ENCODE results near the gene OR4D6. TPM values are rescaled to one million over a fixed set of nuclear protein-coding genes. Genes with fewer than 3 reads are reported as not detected.

The OR4D6 gene
- total and polyA plus RNA-seq, 4 donors: not detected

Other genes starting within 250 kb of the OR4D6 start
- 10 to 100 TPM; 21.1 to 27.2 TPM for gene MPEG1, start 244.0 kb upstream of the OR4D6 start, total RNA-seq
- gene MPEG1, start 244.0 kb upstream of the OR4D6 start, polyA plus RNA-seq: 10 to 100 TPM in 1 of 2 donors, 1 to 10 TPM in 1; 3.2 to 12.8 TPM
- under 1 TPM in 1 of 2 donors, not detected in 1; 0.25 TPM for gene OR5AN1, start 98.1 kb upstream of the OR4D6 start, total RNA-seq
- under 1 TPM in 1 of 2 donors, not detected in 1; 0.06 TPM for gene OR5AN1, start 98.1 kb upstream of the OR4D6 start, polyA plus RNA-seq
- gene OR5A2, start 30.5 kb upstream of the OR4D6 start, total RNA-seq: not detected
- not detected for gene OR5A2, start 30.5 kb upstream of the OR4D6 start, polyA plus RNA-seq
- not detected for gene OR5A1, start 20.5 kb upstream of the OR4D6 start, total RNA-seq
- gene OR5A1, start 20.5 kb upstream of the OR4D6 start, polyA plus RNA-seq: not detected
- gene OR4D10, start 16.4 kb downstream of the OR4D6 start, total RNA-seq: not detected
- not detected for gene OR4D10, start 16.4 kb downstream of the OR4D6 start, polyA plus RNA-seq
- not detected for gene OR4D11, start 46.6 kb downstream of the OR4D6 start, total RNA-seq
- gene OR4D11, start 46.6 kb downstream of the OR4D6 start, polyA plus RNA-seq: not detected
- not detected for gene OR4D9, start 54.6 kb downstream of the OR4D6 start, total RNA-seq
- gene OR4D9, start 54.6 kb downstream of the OR4D6 start, polyA plus RNA-seq: not detected
- 10 to 100 TPM; 25.3 to 92.5 TPM for gene OSBP, start 158.8 kb downstream of the OR4D6 start, total RNA-seq
- 10 to 100 TPM; 16.5 to 47.8 TPM for gene OSBP, start 158.8 kb downstream of the OR4D6 start, polyA plus RNA-seq
- gene PATL1, start 212.1 kb downstream of the OR4D6 start, total RNA-seq: 10 to 100 TPM in 1 of 2 donors, 1 to 10 TPM in 1; 4.9 to 14.4 TPM
- gene PATL1, start 212.1 kb downstream of the OR4D6 start, polyA plus RNA-seq: 10 to 100 TPM; 10.4 to 14.7 TPM

Measured in liver (tissue), 4 donors.